H1 (cell line): Measurements from ENCODE around the gene RIPOR2. TPM values are rescaled to one million over a fixed set of nuclear protein-coding genes. Genes with fewer than 3 reads are reported as not detected.

Experiments
- CTCF ChIA-PET: fragments of 300-600 bp; sonication (Branson Sonifier 250); formaldehyde crosslinking; loops from one replicate; lab custom pipeline; 2021; ENCODE audit not compliant: partially characterized antibody; lab: Charles Lee
- POLR2A ChIA-PET: fragments of 300-600 bp; sonication (Branson Sonifier 250); formaldehyde crosslinking; loops from one replicate; lab custom pipeline; 2021; ENCODE audit warnings: inconsistent platforms; ENCODE audit not compliant: partially characterized antibody; lab: Charles Lee
- DNase-seq, 2 experiments: peaks; one replicate each; pipeline versions ENCODE4 v3.0.0 to v3.0.0-alpha.2; 2010 to 2022; ENCODE audit warnings: low spot score in 2 of 2, low read depth in 1 of 2, mixed read lengths in 1 of 2
- FAIRE-seq: peaks from 2 replicates; lab custom pipeline; 2011; peaks lifted over from hg19 to GRCh38; lab: Jason Lieb, UNC
- H2AFZ ChIP-seq: 2 replicates; pipeline ENCODE4 v1.8.1; 2012; ENCODE audit warnings: low read length, inconsistent platforms
- H2AK5ac ChIP-seq: 2 replicates; pipeline ENCODE4 v1.6.1; 2013; ENCODE audit warnings: low read depth, low read length
- H2BK120ac ChIP-seq: replicated peaks from 2 replicates; pipeline ENCODE3; 2013; ENCODE audit warnings: low read depth, low read length, inconsistent platforms
- H2BK12ac ChIP-seq: 2 replicates; pipeline ENCODE4 v1.6.1; 2013; ENCODE audit warnings: low read depth, low read length
- H2BK15ac ChIP-seq: 2 replicates; pipeline ENCODE4 v1.6.1; 2013; ENCODE audit warnings: low read length
- H2BK20ac ChIP-seq: 2 replicates; pipeline ENCODE4 v1.6.1; 2013; ENCODE audit warnings: low read length
- H2BK5ac ChIP-seq: 2 replicates; pipeline ENCODE4 v1.6.1; 2013; ENCODE audit warnings: low read depth, low read length
- H3K14ac ChIP-seq: 2 replicates; pipeline ENCODE4 v1.6.1; 2013; ENCODE audit warnings: inconsistent platforms; ENCODE audit not compliant: insufficient read length
- H3K18ac ChIP-seq: 2 replicates; pipeline ENCODE4 v1.6.1; 2013; ENCODE audit warnings: low read length; ENCODE audit errors: extremely low read depth
- H3K23ac ChIP-seq: 2 replicates; pipeline ENCODE4 v1.6.1; 2013; ENCODE audit warnings: inconsistent platforms; ENCODE audit not compliant: insufficient read length
- H3K23me2 ChIP-seq: 2 replicates; pipeline ENCODE4 v1.6.1; 2013; ENCODE audit warnings: low read depth, low read length
- H3K27ac ChIP-seq: 2 replicates; pipeline ENCODE4 v1.6.1; 2011; ENCODE audit warnings: low read depth, low read length, inconsistent platforms
- H3K27me3 ChIP-seq, 4 experiments: replicated peaks in 1 of 4; 1 replicate in 1 of 4; 2 replicates in 3 of 4; pipeline versions ENCODE4 v1.6.1 to v1.8.1; 2011 to 2013; ENCODE audit warnings: low read length in 3 of 4, mild to moderate bottlenecking in 3 of 4, inconsistent platforms in 2 of 4, mixed read lengths in 2 of 4, moderate library complexity in 1 of 4; ENCODE audit not compliant: control insufficient read depth in 3 of 4, insufficient read depth in 3 of 4; ENCODE audit errors: extremely low read depth in 1 of 4
- H3K36me3 ChIP-seq, 4 experiments: 2 replicates each; pipeline versions ENCODE4 v1.6.1 to v1.8.1; 2011 to 2013; ENCODE audit warnings: mild to moderate bottlenecking in 4 of 4, low read length in 3 of 4, moderate library complexity in 2 of 4, control low read depth in 1 of 4, inconsistent platforms in 1 of 4; ENCODE audit not compliant: insufficient read depth in 4 of 4, control insufficient read depth in 2 of 4
- H3K4ac ChIP-seq: replicated peaks from 2 replicates; pipeline ENCODE3; 2013; ENCODE audit warnings: low read length, low read depth, mixed read lengths, inconsistent platforms; ENCODE audit not compliant: insufficient read length
- H3K4me1 ChIP-seq, 4 experiments: replicated peaks in 1 of 4; 1 replicate in 1 of 4; 2 replicates in 3 of 4; pipeline versions ENCODE4 v1.6.1 to v1.8.1; 2011 to 2013; ENCODE audit warnings: low read length in 3 of 4, inconsistent platforms in 2 of 4, mixed read lengths in 1 of 4; ENCODE audit not compliant: insufficient read depth in 4 of 4, control insufficient read depth in 3 of 4
- H3K4me2 ChIP-seq, 2 experiments: 2 replicates each; pipeline versions ENCODE4 v1.6.1 to v1.8.1; 2011 to 2013; ENCODE audit warnings: low read depth in 2 of 2, low read length in 2 of 2, control low read depth in 1 of 2, inconsistent platforms in 1 of 2, mild to moderate bottlenecking in 1 of 2; ENCODE audit not compliant: insufficient read depth in 1 of 2
- H3K4me3 ChIP-seq, 4 experiments: fragments of 200-600, 300-600 bp in 1 of 4; sonication (generic), shearing (Covaris generic), sonication (Bioruptor Twin) in 1 of 4; 2 replicates each; pipeline versions ENCODE4 v1.5.1 to v1.8.1; 2011 to 2016; ENCODE audit warnings: low read length in 4 of 4, low read depth in 3 of 4, control low read depth in 2 of 4, inconsistent platforms in 2 of 4, mild to moderate bottlenecking in 2 of 4, mixed read lengths in 1 of 4, moderate library complexity in 1 of 4; ENCODE audit not compliant: insufficient read depth in 2 of 4; ENCODE audit errors: extremely low read depth in 1 of 4
- H3K56ac ChIP-seq: replicated peaks from 2 replicates; pipeline ENCODE3; 2013; ENCODE audit warnings: low read depth, mild to moderate bottlenecking, mixed read lengths, low read length, inconsistent platforms; ENCODE audit not compliant: insufficient read length
- H3K79me1 ChIP-seq: 2 replicates; pipeline ENCODE4 v1.6.1; 2013; ENCODE audit warnings: low read depth, low read length, control low read depth
- H3K79me2 ChIP-seq, 2 experiments: 2 replicates each; pipeline versions ENCODE4 v1.6.1 to v1.8.1; 2012 to 2013; ENCODE audit warnings: low read length in 2 of 2, mild to moderate bottlenecking in 2 of 2, inconsistent platforms in 1 of 2; ENCODE audit not compliant: insufficient read depth in 2 of 2, control insufficient read depth in 1 of 2
- H3K9ac ChIP-seq, 4 experiments: replicated peaks in 1 of 4; 1 replicate in 1 of 4; 2 replicates in 3 of 4; pipeline versions ENCODE4 v1.6.1 to v1.8.1; 2011 to 2013; ENCODE audit warnings: low read depth in 3 of 4, low read length in 3 of 4, control low read depth in 2 of 4, mild to moderate bottlenecking in 2 of 4, moderate library complexity in 2 of 4, inconsistent platforms in 1 of 4; ENCODE audit errors: extremely low read depth in 1 of 4
- H3K9me3 ChIP-seq, 2 experiments: 2 replicates each; pipeline versions ENCODE4 v1.6.1 to v1.8.1; 2012 to 2013; ENCODE audit warnings: mild to moderate bottlenecking in 2 of 2, moderate library complexity in 2 of 2, control low read depth in 1 of 2, inconsistent platforms in 1 of 2, low read depth in 1 of 2, low read length in 1 of 2, mixed read lengths in 1 of 2; ENCODE audit not compliant: insufficient read depth in 2 of 2
- H4K20me1 ChIP-seq, 2 experiments: replicated peaks in 1 of 2; 2 replicates each; pipeline versions ENCODE3 to v1.8.1; 2011 to 2013; ENCODE audit warnings: inconsistent platforms in 2 of 2, low read length in 2 of 2, mild to moderate bottlenecking in 1 of 2; ENCODE audit not compliant: insufficient read depth in 2 of 2, control insufficient read depth in 1 of 2
- H4K5ac ChIP-seq: 2 replicates; pipeline ENCODE4 v1.6.1; 2013; ENCODE audit warnings: low read length, low read depth, mixed read lengths, inconsistent platforms; ENCODE audit not compliant: insufficient read length
- H4K8ac ChIP-seq: 2 replicates; pipeline ENCODE4 v1.8.0; 2013; ENCODE audit warnings: mild to moderate bottlenecking, moderate library complexity, low read length, inconsistent platforms; ENCODE audit not compliant: insufficient read depth; ENCODE audit errors: extremely low read depth
- H4K91ac ChIP-seq: replicated peaks from 2 replicates; pipeline ENCODE3; 2013; ENCODE audit warnings: low read length, mixed read lengths, inconsistent platforms; ENCODE audit not compliant: insufficient read length
- ASH2L ChIP-seq: fragments of 200-600, 300-600 bp; sonication (generic); IDR thresholded peaks from one replicate; pipeline ENCODE4 v1.7.1; 2017; ENCODE audit warnings: low read length
- BCL11A ChIP-seq, 2 experiments: IDR thresholded peaks; one replicate each; pipeline ENCODE4 v1.6.1; 2011; ENCODE audit warnings: low read depth in 2 of 2, low read length in 2 of 2, mild to moderate bottlenecking in 2 of 2
- CHD1 ChIP-seq: IDR thresholded peaks from 2 replicates; pipeline ENCODE4 v1.6.1; 2012; ENCODE audit warnings: low read depth, low read length, improper control_type of control experiment
- FOSL1 ChIP-seq: IDR thresholded peaks from 2 replicates; pipeline ENCODE4 v1.6.1; 2011; ENCODE audit warnings: mild to moderate bottlenecking, low read depth, low read length, moderate library complexity; ENCODE audit not compliant: insufficient read depth
- JUND ChIP-seq: IDR thresholded peaks from 2 replicates; pipeline ENCODE4 v1.6.1; 2011; ENCODE audit warnings: mild to moderate bottlenecking, improper control_type of control experiment, low read length
- NRF1 ChIP-seq: IDR thresholded peaks from 2 replicates; pipeline ENCODE4 v1.6.1; 2011; ENCODE audit warnings: mild to moderate bottlenecking, low read depth, low read length, improper control_type of control experiment
- POU5F1 ChIP-seq: IDR thresholded peaks from 2 replicates; pipeline ENCODE4 v1.6.1; 2011; ENCODE audit warnings: low read depth, mild to moderate bottlenecking, low read length, moderate library complexity
- RAD21 ChIP-seq, 2 experiments: IDR thresholded peaks in 1 of 2; conservative IDR thresholded peaks in 1 of 2; 2 replicates each; pipeline ENCODE4 v1.6.1; 2011; ENCODE audit warnings: low read depth in 2 of 2, low read length in 2 of 2, improper control_type of control experiment in 1 of 2, inconsistent platforms in 1 of 2, mild to moderate bottlenecking in 1 of 2, moderate library complexity in 1 of 2
- WGBS, 2 experiments: shearing (Covaris generic) in 1 of 2; methylation state at CpG; one replicate each; pipeline versions ENCODE4 v1.1.6 to v1.1.7; 2013 to 2015; ENCODE audit warnings: low lambda C conversion rate in 2 of 2, mixed read lengths in 2 of 2, inconsistent platforms in 1 of 2, low coverage in 1 of 2, missing lambda C conversion rate in 1 of 2; ENCODE audit not compliant: insufficient replicate concordance in 2 of 2, insufficient coverage in 1 of 2, insufficient read length in 1 of 2; ENCODE audit errors: extremely low coverage in 1 of 2, missing lambda C conversion rate in 1 of 2; 5-methylcytosine and 5-hydroxymethylcytosine counted together
- polyA plus RNA-seq, 7 experiments: library from polyadenylated mRNA; depleted of rRNA in 3 of 7; stranded (reverse) in 5 of 7; unstranded in 2 of 7; fragments of >200 nt in 5 of 7; fragments of 200-250 nt in 2 of 7; gene quantifications; 1 replicate in 5 of 7; 2 replicates in 1 of 7; 4 replicates in 1 of 7; pipeline versions ENCODE4 v1.2.1 to v1.2.3, GENCODE V29; 2011 to 2013; ENCODE audit warnings: missing spikeins in 2 of 7, mixed read lengths in 2 of 7
- total RNA-seq: library from RNA; stranded (reverse); fragmentation: NEBNext Ultra II Directional; extraction: Animal tissue kit (Norgen Biotek cat#: 25700); gene quantifications from 2 replicates; pipeline ENCODE4 v1.2.1, GENCODE V29; 2021
- TF ChIP-seq, protein P1 (sequence below): IDR thresholded peaks from 2 replicates; pipeline ENCODE4 v1.6.1; 2012; ENCODE audit warnings: inconsistent platforms
- TF ChIP-seq, protein P2 (sequence below), 3 experiments: IDR thresholded peaks; 1 replicate in 2 of 3; 2 replicates in 1 of 3; pipeline versions ENCODE4 v1.5.1 to v1.6.1; 2011; ENCODE audit warnings: low read length in 3 of 3, mild to moderate bottlenecking in 3 of 3, inconsistent platforms in 2 of 3, low read depth in 1 of 3, moderate library complexity in 1 of 3; ENCODE audit not compliant: insufficient read depth in 1 of 3; ENCODE audit errors: control extremely low read depth in 1 of 3

RIPOR2 gene
- total and polyA plus RNA-seq, 2 of the 8 experiments (the other 6 are each of a cell fraction or from before 2014, with no cell fraction given), result 16.7 to 45.6 TPM

DNA sequence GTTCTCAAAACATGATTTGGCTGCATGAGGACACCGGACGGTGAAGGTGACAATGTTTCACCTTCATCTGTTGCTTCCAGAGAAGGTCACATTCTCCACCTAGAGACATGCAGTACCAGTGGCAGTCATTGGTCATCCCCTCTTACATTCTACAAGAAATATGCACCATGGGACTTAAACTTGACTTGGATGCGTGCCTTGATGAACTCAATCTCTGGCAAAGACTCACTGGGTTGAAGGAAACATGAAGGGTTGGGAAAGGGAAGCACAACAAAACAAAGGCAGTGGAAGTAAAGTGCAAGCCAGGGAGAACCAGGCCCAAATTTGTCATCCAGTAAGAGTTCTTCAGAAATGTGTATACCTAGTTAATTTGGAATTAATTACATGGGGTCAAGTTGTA is 97.7 kb downstream of the RIPOR2 start:
- no peaks in the 10 kb centered on the region for H3K79me2 ChIP-seq
- H3K4ac ChIP-seq, result no peak overlapping the region
- no peaks in the 10 kb centered on the region for H3K23me2 ChIP-seq
- H3K4me1 ChIP-seq, result no peaks in the 10 kb centered on the region
- no peak overlapping the region for H2BK12ac ChIP-seq
- H3K56ac ChIP-seq, result no peak overlapping the region
- TF ChIP-seq, protein P1, sequence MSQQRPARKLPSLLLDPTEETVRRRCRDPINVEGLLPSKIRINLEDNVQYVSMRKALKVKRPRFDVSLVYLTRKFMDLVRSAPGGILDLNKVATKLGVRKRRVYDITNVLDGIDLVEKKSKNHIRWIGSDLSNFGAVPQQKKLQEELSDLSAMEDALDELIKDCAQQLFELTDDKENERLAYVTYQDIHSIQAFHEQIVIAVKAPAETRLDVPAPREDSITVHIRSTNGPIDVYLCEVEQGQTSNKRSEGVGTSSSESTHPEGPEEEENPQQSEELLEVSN, result no peak
- TF ChIP-seq CHD1 (no peak), JUND (no peak), RAD21 (IDR thresholded peaks at IDR 0.05 in 1 of 2, conservative IDR thresholded peaks at IDR 0.05 in 1 of 2; ENCODE audit: low read depth in 2 of 2, low read length in 2 of 2) (no peak), FOSL1 (no peak), NRF1 (no peak), POU5F1 (no peak), ASH2L (no peak), BCL11A (IDR thresholded peaks at IDR 0.05; ENCODE audit: low read depth in 2 of 2, low read length in 2 of 2) (no peak)
- TF ChIP-seq, protein P2, sequence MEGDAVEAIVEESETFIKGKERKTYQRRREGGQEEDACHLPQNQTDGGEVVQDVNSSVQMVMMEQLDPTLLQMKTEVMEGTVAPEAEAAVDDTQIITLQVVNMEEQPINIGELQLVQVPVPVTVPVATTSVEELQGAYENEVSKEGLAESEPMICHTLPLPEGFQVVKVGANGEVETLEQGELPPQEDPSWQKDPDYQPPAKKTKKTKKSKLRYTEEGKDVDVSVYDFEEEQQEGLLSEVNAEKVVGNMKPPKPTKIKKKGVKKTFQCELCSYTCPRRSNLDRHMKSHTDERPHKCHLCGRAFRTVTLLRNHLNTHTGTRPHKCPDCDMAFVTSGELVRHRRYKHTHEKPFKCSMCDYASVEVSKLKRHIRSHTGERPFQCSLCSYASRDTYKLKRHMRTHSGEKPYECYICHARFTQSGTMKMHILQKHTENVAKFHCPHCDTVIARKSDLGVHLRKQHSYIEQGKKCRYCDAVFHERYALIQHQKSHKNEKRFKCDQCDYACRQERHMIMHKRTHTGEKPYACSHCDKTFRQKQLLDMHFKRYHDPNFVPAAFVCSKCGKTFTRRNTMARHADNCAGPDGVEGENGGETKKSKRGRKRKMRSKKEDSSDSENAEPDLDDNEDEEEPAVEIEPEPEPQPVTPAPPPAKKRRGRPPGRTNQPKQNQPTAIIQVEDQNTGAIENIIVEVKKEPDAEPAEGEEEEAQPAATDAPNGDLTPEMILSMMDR (IDR thresholded peaks at IDR 0.05; ENCODE audit: control extremely low read depth in 1 of 3, insufficient read depth in 1 of 3, low read depth in 1 of 3, low read length in 3 of 3), result no peak
- H3K4me2 ChIP-seq, result no peak overlapping the region
- POLR2A ChIA-PET, result no interaction called here
- no peak overlapping the region for H3K18ac ChIP-seq
- no peak overlapping the region for H2BK20ac ChIP-seq
- FAIRE-seq (no peak), DNase-seq (no peak)
- H2AFZ ChIP-seq, result no peak overlapping the region
- H3K9ac ChIP-seq, result no peak overlapping the region
- H4K8ac ChIP-seq, result no peak overlapping the region
- peaks cover 0 to 14% (median 5%) of the 10 kb centered on the region in 4 experiments; a peak in 5 of 8 replicates for H3K36me3 ChIP-seq
- H2BK5ac ChIP-seq, result no peak overlapping the region
- 99% methylated on average over 3 of the region's 3 CpGs; no CpG with 5 or more reads in 1 of the 2 experiments for WGBS, 2 experiments
- no peak overlapping the region for H3K14ac ChIP-seq
- no peak overlapping the region for H2AK5ac ChIP-seq
- H3K27ac ChIP-seq, result no peak overlapping the region
- H3K23ac ChIP-seq, result no peak overlapping the region
- no peak overlapping the region for H4K5ac ChIP-seq
- no peaks in the 10 kb centered on the region for H4K20me1 ChIP-seq
- no peaks in the 10 kb centered on the region for H3K9me3 ChIP-seq
- no peak overlapping the region for H2BK120ac ChIP-seq
- H2BK15ac ChIP-seq, result no peak overlapping the region
- no peak overlapping the region for H3K4me3 ChIP-seq
- no peaks in the 10 kb centered on the region for H3K79me1 ChIP-seq
- H3K27me3 ChIP-seq, result no peaks in the 10 kb centered on the region
- H4K91ac ChIP-seq, result no peak overlapping the region
- CTCF ChIA-PET, result interaction anchor here (0.7 kb wide), 1 partner anchor 292 kb away, joined by 3 read pairs; no protein-coding TSS in a partner anchor
